IMR-90 (cell line): ENCODE measurements around the gene IGF1. TPM values are rescaled to one million over a fixed set of nuclear protein-coding genes. Genes with fewer than 3 reads are reported as not detected.
"Not testable (repeated sequence)": the region's sequence is repeated elsewhere in the genome, so short reads cannot be mapped to it uniquely, and the experiment has no call there.

ENCODE experiments used
- ATAC-seq: fragments of 200-7000 bp; cut with Tn5 transposase; 2 replicates; pipeline ENCODE4 v1.9.1; 2020; ENCODE audit warnings: low read depth, mild to moderate bottlenecking, moderate library complexity
- BruUV-seq: library from RNA; stranded (reverse); fragments of 400-500 nt; replicated peaks from 2 replicates; lab custom pipeline; 2021; lab: Mats Ljungman, UMichigan
- CTCF ChIA-PET: fragments of 300-600 bp; formaldehyde crosslinking; extraction: SDS; loops from one replicate; lab custom pipeline; 2021; ENCODE audit warnings: antibody characterized with exemption; lab: Yijun Ruan, JAX
- POLR2A ChIA-PET: fragments of 300-600 bp; sonication (Branson Sonifier 250); formaldehyde crosslinking; loops from one replicate; lab custom pipeline; 2022; ENCODE audit warnings: antibody characterized with exemption; ENCODE audit not compliant: unreplicated experiment; lab: Charles Lee
- DNase-seq: peaks from one replicate; pipeline ENCODE4 v3.0.0; 2013
- H2AFZ ChIP-seq: replicated peaks from 2 replicates; pipeline ENCODE3; 2013; ENCODE audit warnings: low read length, mild to moderate bottlenecking; ENCODE audit not compliant: poor library complexity
- H2AK5ac ChIP-seq: 2 replicates; pipeline ENCODE4 v1.6.1; 2013; ENCODE audit warnings: low read depth, low read length, inconsistent platforms
- H2AK9ac ChIP-seq: replicated peaks from 2 replicates; pipeline ENCODE3; 2013; ENCODE audit warnings: mild to moderate bottlenecking, low read depth, low read length, moderate library complexity; ENCODE audit not compliant: poor library complexity
- H2BK120ac ChIP-seq: 2 replicates; pipeline ENCODE4 v1.6.1; 2013; ENCODE audit warnings: low read depth, low read length, inconsistent platforms
- H2BK15ac ChIP-seq: 3 replicates; pipeline ENCODE4 v1.6.1; 2013; ENCODE audit warnings: low read depth, low read length, inconsistent platforms
- H2BK20ac ChIP-seq: 2 replicates; pipeline ENCODE4 v1.6.1; 2013; ENCODE audit warnings: low read depth, mild to moderate bottlenecking, inconsistent platforms, low read length, moderate library complexity
- H2BK5ac ChIP-seq: 2 replicates; pipeline ENCODE4 v1.6.1; 2013; ENCODE audit warnings: mild to moderate bottlenecking, low read depth, low read length, inconsistent platforms; ENCODE audit not compliant: poor library complexity, severe bottlenecking
- H3K14ac ChIP-seq: replicated peaks from 2 replicates; pipeline ENCODE4 v1.6.1; 2013; ENCODE audit warnings: low read depth, low read length, inconsistent platforms
- H3K18ac ChIP-seq: 2 replicates; pipeline ENCODE4 v1.6.1; 2013; ENCODE audit warnings: low read depth, low read length, control low read depth
- H3K23ac ChIP-seq: 2 replicates; pipeline ENCODE4 v1.6.1; 2013; ENCODE audit warnings: low read depth, low read length, inconsistent platforms
- H3K27ac ChIP-seq: 2 replicates; pipeline ENCODE4 v1.5.1; 2013; ENCODE audit warnings: mild to moderate bottlenecking, control low read depth, low read length; ENCODE audit not compliant: insufficient read depth
- H3K27me3 ChIP-seq: 2 replicates; pipeline ENCODE4 v1.6.1; 2013; ENCODE audit warnings: low read length; ENCODE audit not compliant: control insufficient read depth, insufficient read depth
- H3K36me3 ChIP-seq: 2 replicates; pipeline ENCODE4 v1.6.1; 2013; ENCODE audit warnings: low read length, mixed read lengths; ENCODE audit not compliant: control insufficient read depth, insufficient read depth
- H3K4ac ChIP-seq: 2 replicates; pipeline ENCODE4 v1.6.1; 2013; ENCODE audit warnings: low read depth, low read length, inconsistent platforms
- H3K4me1 ChIP-seq: 2 replicates; pipeline ENCODE4 v1.6.1; 2013; ENCODE audit warnings: low read length, mixed read lengths; ENCODE audit not compliant: control insufficient read depth, insufficient read depth
- H3K4me2 ChIP-seq: 2 replicates; pipeline ENCODE4 v1.6.1; 2013; ENCODE audit warnings: low read depth, mild to moderate bottlenecking, control low read depth, low read length, moderate library complexity
- H3K4me3 ChIP-seq: 2 replicates; pipeline ENCODE4 v1.5.1; 2013; ENCODE audit warnings: low read depth, mild to moderate bottlenecking, control low read depth, low read length, moderate library complexity; ENCODE audit not compliant: insufficient read depth
- H3K56ac ChIP-seq: 2 replicates; pipeline ENCODE4 v1.6.1; 2013; ENCODE audit warnings: low read length, inconsistent platforms; ENCODE audit not compliant: insufficient read depth; ENCODE audit errors: extremely low read depth
- H3K79me1 ChIP-seq, 2 experiments: 2 replicates each; pipeline ENCODE4 v1.6.1; 2013; ENCODE audit warnings: low read length in 2 of 2, inconsistent platforms in 1 of 2, low read depth in 1 of 2
- H3K9ac ChIP-seq: 2 replicates; pipeline ENCODE4 v1.6.1; 2013; ENCODE audit warnings: low read depth, low read length, control low read depth
- H3K9me1 ChIP-seq: 2 replicates; pipeline ENCODE4 v1.6.1; 2013; ENCODE audit warnings: low read length, inconsistent platforms; ENCODE audit not compliant: insufficient read depth
- H3K9me3 ChIP-seq: 2 replicates; pipeline ENCODE4 v1.6.1; 2013; ENCODE audit warnings: low read length; ENCODE audit not compliant: control insufficient read depth, insufficient read depth
- H4K20me1 ChIP-seq: 2 replicates; pipeline ENCODE4 v1.6.1; 2013; ENCODE audit warnings: low read length, inconsistent platforms; ENCODE audit not compliant: insufficient read depth
- H4K5ac ChIP-seq: 2 replicates; pipeline ENCODE4 v1.6.1; 2013; ENCODE audit warnings: mild to moderate bottlenecking, low read depth, low read length, control low read depth
- H4K8ac ChIP-seq, 2 experiments: 2 replicates each; pipeline ENCODE4 v1.6.1; 2013; ENCODE audit warnings: low read depth in 2 of 2, low read length in 2 of 2, control low read depth in 1 of 2, inconsistent platforms in 1 of 2
- H4K91ac ChIP-seq: 2 replicates; pipeline ENCODE4 v1.6.1; 2013; ENCODE audit warnings: low read depth, low read length, inconsistent platforms; ENCODE audit not compliant: insufficient read depth
- WGBS, 2 experiments: methylation state at CpG; one replicate each; pipeline versions ENCODE4 v1.1.5 to v1.1.7; 2013; ENCODE audit warnings: missing lambda C conversion rate in 2 of 2; ENCODE audit not compliant: insufficient read length in 1 of 2; ENCODE audit errors: extremely low coverage in 2 of 2; 5-methylcytosine and 5-hydroxymethylcytosine counted together
- dilution Hi-C: fragments of 300-500 bp; cut with HindIII; formaldehyde crosslinking; loops from one replicate; pipeline ENCODE4 v1.14.3; 2018; ENCODE audit warnings: low sequenced_read_pairs; ENCODE audit not compliant: unreplicated experiment
- in situ Hi-C: fragments of 300-500 bp; cut with MboI; formaldehyde crosslinking; loops from 3 replicates; pipeline ENCODE4 v1.14.3; 2019; ENCODE audit warnings: low sequenced_read_pairs, inconsistent platforms, mixed read lengths
- intact Hi-C: fragments of 100-400 bp; cut with micrococcal nuclease; formaldehyde crosslinking; loops from 2 replicates; pipeline ENCODE4 v1.10.0; 2022
- polyA plus RNA-seq, 3 experiments: library from polyadenylated mRNA; depleted of rRNA; stranded (reverse); fragments of >200 nt; gene quantifications; 2 replicates each; pipeline ENCODE4 v1.2.3, GENCODE V29; 2012; ENCODE audit warnings: low replicate concordance in 1 of 3
- total RNA-seq: library from RNA; depleted of rRNA; stranded (reverse); fragments of >200 nt; gene quantifications from 2 replicates; pipeline ENCODE4 v1.2.3, GENCODE V29; 2012

The IGF1 gene
- total and polyA plus RNA-seq, 2 of the 4 experiments (the other 2 are of a cell fraction): under 0.01 to 0.12 TPM

GRCh38 chr12:102447426-102447825 is 32.9 kb downstream of the IGF1 start:
- H2BK20ac ChIP-seq, H3K36me3 ChIP-seq, H3K9me1 ChIP-seq, H4K20me1 ChIP-seq, H3K14ac ChIP-seq, H3K18ac ChIP-seq, H3K4ac ChIP-seq, H2AFZ ChIP-seq, H2AK9ac ChIP-seq, H3K4me3 ChIP-seq, H3K79me1 ChIP-seq, DNase-seq, H2BK15ac ChIP-seq, intact Hi-C loops, POLR2A ChIA-PET, ATAC-seq, H4K91ac ChIP-seq, in situ Hi-C loops, H3K9me3 ChIP-seq, H3K4me2 ChIP-seq, H3K9ac ChIP-seq, H3K4me1 ChIP-seq, H2BK5ac ChIP-seq, H3K27ac ChIP-seq, H2AK5ac ChIP-seq, H2BK120ac ChIP-seq, H4K5ac ChIP-seq, H3K56ac ChIP-seq, H3K23ac ChIP-seq, H4K8ac ChIP-seq, BruUV-seq, dilution Hi-C loops, CTCF ChIA-PET, H3K27me3 ChIP-seq: not testable (repeated sequence)
- no CpG with 5 or more reads among the region's 3 CpGs for WGBS, 2 experiments
